Measurements from ENCODE around the gene HDLBP.

The HDLBP gene

DNA sequence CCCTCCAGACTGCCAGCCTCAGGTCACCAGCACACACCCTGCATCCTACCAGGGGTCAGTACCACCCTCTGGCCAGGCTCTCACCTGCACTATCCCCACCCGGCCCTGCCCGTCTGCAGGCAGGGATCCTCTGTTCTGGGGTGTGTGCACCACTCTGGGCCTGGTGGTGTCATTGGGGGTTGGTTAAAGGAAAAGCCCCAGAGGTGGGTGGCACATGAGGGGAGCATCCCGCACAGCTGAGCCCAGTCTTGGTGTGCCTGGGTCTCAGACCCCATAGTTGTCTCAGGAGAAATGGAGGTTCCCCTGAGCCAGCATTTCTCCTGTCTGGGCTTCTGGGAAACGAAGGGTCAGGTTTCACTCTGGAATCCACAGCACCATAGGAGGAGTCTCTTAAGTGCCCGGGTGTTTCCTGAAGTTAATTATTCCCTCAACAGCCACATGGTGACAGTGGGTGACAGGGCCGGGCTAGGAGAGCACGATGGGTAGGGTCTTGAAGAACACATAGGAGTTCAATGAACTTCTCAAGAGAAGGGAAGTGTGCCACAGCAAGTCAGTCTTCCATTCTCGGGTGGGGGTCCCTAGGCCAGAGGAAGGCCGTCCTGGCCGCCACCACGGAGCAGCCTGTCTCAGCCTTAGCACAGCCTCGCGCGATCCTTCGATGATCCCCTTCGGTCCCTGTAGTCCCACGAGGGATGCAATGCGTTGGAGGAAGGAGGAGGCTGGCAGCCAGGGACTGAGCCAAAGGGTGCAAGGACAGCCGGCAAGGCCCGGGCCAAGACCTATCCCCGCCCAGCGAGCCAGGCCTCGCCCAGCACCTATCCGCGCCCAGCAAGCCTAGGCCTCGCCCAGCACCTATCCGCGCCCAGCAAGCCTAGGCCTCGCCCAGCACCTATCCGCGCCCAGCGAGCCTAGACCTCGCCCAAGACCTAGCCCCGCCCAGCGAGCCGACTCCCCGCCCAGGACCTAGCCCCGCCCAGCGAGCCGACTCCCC is 39.5 kb upstream of the HDLBP start:
- H3K27ac ChIP-seq = peak overlapping the region; percentile 83

DNA sequence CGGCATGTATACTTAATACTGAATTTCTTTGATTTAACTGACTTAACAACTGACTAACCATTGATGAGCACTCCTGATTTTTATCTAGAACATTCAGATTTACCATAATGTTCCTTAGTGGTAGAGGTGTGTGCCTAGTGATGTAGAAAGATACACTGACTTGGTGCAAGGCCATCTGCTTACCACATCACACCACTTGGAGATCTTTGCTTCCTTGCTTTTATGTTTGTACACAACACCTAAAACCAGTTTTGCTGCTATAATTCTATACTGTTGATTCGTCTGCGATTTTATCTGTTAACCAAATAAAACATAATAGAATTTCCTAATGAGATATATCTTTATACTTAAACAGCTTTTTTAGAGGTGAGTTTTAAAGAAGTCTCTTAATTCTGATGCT is 36.8 kb upstream of the HDLBP start:
- no peak overlapping the region for H3K9ac ChIP-seq

More for the DNA sequence above, 39.5 kb upstream of the HDLBP start:
- Histone ChIP-seq H3K27me3 (ENCODE audit: control insufficient read depth, insufficient read depth, low read length) (no peaks in the 10 kb centered on the region), H3K79me2 (peaks cover 32% of the 10 kb centered on the region), H3K36me3 (ENCODE audit: control insufficient read depth, insufficient read depth, low read length) (no peaks in the 10 kb centered on the region), H3K4me2 (ENCODE audit: low read length) (peak overlapping the region; percentile 45), H2AFZ (peak overlapping the region; percentile 63), H3K4me1 (peaks cover 18% of the 10 kb centered on the region), H3K4me3 (ENCODE audit: low read depth, low read length) (no peak overlapping the region), H3K9ac (no peak overlapping the region), H3K9me3 (ENCODE audit: control insufficient read depth, low read length) (no peaks in the 10 kb centered on the region)
- TF ChIP-seq, protein P1, sequence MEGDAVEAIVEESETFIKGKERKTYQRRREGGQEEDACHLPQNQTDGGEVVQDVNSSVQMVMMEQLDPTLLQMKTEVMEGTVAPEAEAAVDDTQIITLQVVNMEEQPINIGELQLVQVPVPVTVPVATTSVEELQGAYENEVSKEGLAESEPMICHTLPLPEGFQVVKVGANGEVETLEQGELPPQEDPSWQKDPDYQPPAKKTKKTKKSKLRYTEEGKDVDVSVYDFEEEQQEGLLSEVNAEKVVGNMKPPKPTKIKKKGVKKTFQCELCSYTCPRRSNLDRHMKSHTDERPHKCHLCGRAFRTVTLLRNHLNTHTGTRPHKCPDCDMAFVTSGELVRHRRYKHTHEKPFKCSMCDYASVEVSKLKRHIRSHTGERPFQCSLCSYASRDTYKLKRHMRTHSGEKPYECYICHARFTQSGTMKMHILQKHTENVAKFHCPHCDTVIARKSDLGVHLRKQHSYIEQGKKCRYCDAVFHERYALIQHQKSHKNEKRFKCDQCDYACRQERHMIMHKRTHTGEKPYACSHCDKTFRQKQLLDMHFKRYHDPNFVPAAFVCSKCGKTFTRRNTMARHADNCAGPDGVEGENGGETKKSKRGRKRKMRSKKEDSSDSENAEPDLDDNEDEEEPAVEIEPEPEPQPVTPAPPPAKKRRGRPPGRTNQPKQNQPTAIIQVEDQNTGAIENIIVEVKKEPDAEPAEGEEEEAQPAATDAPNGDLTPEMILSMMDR (IDR thresholded peaks at IDR 0.05) = peak; percentile 40

DNA sequence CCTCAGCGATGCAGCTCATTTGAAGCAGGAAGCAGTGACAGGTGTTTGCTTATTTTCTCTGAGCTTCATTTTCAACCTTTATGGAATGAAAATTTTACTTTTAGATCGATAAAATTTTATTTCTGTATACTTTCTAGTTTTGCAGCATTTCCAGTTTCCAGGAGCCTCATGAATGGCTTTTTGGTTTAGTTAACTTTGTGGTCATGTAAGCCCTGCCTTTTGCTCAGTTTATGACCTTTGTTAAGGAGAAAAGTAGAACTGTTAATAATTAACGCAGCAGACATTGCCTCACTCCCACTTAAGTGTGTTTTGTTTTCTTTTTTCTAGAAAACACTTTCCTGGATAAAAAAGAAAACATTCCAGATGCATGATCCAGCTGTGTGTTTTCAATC is 36.2 kb upstream of the HDLBP start:
- H3K27ac ChIP-seq = no peak overlapping the region
- no peaks in the 10 kb centered on the region for H3K36me3 ChIP-seq (ENCODE audit: control insufficient read depth, insufficient read depth, low read length)
- H3K4me2 ChIP-seq (ENCODE audit: low read length) = no peak overlapping the region
- H3K9me3 ChIP-seq (ENCODE audit: control insufficient read depth, low read length) = no peaks in the 10 kb centered on the region
- H2AFZ ChIP-seq = no peak overlapping the region
- no peaks in the 10 kb centered on the region for H3K27me3 ChIP-seq (ENCODE audit: control insufficient read depth, insufficient read depth, low read length)
- H3K9ac ChIP-seq = no peak overlapping the region
- H3K79me2 ChIP-seq = peaks cover under 1% of the 10 kb centered on the region
- peaks cover 8% of the 10 kb centered on the region for H3K4me1 ChIP-seq
- H3K4me3 ChIP-seq (ENCODE audit: low read depth, low read length) = no peak overlapping the region
- TF ChIP-seq, protein P1 (IDR thresholded peaks at IDR 0.05) = no peak

More for the DNA sequence above, 36.8 kb upstream of the HDLBP start:
- no peak overlapping the region for H2AFZ ChIP-seq
- TF ChIP-seq, protein P1 (IDR thresholded peaks at IDR 0.05) = no peak
- no peaks in the 10 kb centered on the region for H3K36me3 ChIP-seq (ENCODE audit: control insufficient read depth, insufficient read depth, low read length)
- no peak overlapping the region for H3K27ac ChIP-seq
- H3K27me3 ChIP-seq (ENCODE audit: control insufficient read depth, insufficient read depth, low read length) = no peaks in the 10 kb centered on the region
- H3K4me2 ChIP-seq (ENCODE audit: low read length) = no peak overlapping the region
- H3K79me2 ChIP-seq = peaks cover 5% of the 10 kb centered on the region
- peaks cover 8% of the 10 kb centered on the region for H3K4me1 ChIP-seq
- no peaks in the 10 kb centered on the region for H3K9me3 ChIP-seq (ENCODE audit: control insufficient read depth, low read length)
- H3K4me3 ChIP-seq (ENCODE audit: low read depth, low read length) = no peak overlapping the region

DNA sequence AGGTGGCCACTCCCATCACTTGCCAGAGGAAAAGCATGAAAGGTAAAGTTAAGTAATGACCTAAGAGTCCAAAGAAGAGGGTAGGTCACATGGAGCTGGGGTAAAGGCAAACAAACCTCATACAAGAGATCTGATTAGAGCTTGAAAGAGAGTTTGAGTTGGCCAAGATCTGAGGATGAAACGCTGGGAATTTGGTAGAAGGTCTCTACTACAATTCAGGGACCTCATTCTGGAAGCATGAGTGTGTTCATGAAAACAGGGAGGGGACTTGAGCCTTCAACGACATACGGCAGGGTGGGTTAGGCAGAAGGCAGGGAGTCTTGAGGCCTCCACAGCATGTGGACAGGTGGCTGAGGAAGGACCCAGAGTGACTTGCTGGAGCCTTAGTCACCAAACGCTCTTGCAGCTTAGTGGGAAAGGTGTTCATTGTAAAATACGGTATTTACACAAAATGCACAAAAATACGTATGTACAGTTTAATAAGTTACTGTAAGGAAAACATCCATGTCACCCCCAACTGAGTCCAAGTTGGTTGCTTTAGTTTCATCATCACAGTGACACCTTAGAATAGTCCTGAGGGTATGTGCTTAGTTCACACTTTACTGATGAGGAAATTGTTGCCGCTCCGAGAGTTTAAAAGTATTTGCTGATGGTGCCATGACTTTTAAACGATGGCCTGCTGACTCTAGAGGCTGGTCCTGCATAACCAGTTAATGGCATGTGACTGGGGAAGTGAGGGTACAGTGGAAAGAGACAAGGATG is 35.6 kb upstream of the HDLBP start:
- H3K27me3 ChIP-seq (ENCODE audit: control insufficient read depth, insufficient read depth, low read length) = no peaks in the 10 kb centered on the region
- TF ChIP-seq, protein P1 (IDR thresholded peaks at IDR 0.05) = no peak
- H3K9me3 ChIP-seq (ENCODE audit: control insufficient read depth, low read length) = no peaks in the 10 kb centered on the region
- no peak overlapping the region for H3K27ac ChIP-seq
- H3K4me2 ChIP-seq (ENCODE audit: low read length) = no peak overlapping the region
- no peak overlapping the region for H2AFZ ChIP-seq
- peaks cover 8% of the 10 kb centered on the region for H3K4me1 ChIP-seq
- no peak overlapping the region for H3K9ac ChIP-seq
- H3K4me3 ChIP-seq (ENCODE audit: low read depth, low read length) = no peak overlapping the region
- H3K79me2 ChIP-seq = no peaks in the 10 kb centered on the region
- no peaks in the 10 kb centered on the region for H3K36me3 ChIP-seq (ENCODE audit: control insufficient read depth, insufficient read depth, low read length)

Measured in parathyroid adenoma (tissue), 2 donors.